HG03108 (cell line): ENCODE measurements around the gene EED.

ENCODE experiments used
- ATAC-seq: cut with Tn5 transposase; IDR thresholded peaks from one replicate; pipeline ENCODE4 v1.9.1; 2021; ENCODE audit warnings: moderate library complexity; ENCODE audit not compliant: unreplicated experiment

The EED gene

DNA sequence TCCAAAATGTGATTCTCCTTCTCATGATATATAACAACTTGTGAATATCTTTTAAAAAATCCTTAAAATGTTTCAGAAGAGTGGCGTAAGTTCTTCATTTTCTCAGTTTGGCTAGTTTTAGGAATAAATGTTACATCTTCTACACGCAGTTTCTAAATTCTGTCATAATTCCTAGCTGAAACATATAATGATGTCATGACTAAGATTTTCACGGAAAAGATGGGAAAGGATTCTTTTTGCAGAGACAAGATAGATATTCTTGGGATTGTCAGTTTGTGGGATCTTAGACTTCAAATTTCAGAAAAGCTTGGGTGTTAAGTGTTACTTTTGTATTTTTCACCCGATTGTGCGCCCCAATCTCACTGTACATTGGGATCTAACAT is 1.7 kb downstream of the EED start:
- ATAC-seq: no peak

DNA sequence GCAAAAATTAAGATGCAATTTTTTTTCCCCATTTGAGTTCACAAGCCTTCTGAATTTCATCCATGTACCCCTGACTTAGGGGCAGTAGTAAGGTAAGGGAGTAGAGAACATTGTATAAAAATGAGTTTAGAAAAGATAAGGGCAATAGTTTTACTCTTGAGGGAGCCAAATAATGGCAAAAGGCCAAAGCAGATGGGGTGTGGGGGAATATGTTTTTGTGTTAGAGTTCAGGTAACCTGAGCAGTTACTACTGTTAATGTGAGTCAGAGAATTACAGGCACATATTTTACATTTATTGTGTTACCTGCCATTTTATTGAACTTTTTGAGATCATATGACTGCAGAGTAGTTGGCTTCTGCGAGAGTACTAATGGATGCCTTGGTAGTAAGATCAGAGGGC is 3.1 kb downstream of the EED start:
- ATAC-seq: no peak

DNA sequence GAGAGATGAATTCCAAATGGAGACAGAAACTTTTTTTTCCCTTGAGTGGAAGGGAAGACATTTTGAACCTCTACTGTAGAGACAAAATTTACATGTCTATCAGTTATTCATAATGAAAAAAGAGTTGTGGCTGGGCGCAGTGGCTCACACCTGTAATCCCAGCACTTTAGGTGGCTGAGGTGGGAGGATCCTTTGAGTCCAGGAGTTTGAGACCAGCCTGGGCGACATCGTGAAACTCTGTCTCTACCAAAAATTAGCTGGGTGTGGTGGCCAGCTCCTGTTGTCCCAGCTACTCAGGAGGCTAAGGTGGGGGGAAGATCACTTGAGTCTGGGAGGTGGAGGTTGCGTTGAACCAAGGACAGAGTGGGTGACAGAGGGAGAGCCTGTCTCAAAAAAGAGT is 4.1 kb downstream of the EED start:
- ATAC-seq: no peak

DNA sequence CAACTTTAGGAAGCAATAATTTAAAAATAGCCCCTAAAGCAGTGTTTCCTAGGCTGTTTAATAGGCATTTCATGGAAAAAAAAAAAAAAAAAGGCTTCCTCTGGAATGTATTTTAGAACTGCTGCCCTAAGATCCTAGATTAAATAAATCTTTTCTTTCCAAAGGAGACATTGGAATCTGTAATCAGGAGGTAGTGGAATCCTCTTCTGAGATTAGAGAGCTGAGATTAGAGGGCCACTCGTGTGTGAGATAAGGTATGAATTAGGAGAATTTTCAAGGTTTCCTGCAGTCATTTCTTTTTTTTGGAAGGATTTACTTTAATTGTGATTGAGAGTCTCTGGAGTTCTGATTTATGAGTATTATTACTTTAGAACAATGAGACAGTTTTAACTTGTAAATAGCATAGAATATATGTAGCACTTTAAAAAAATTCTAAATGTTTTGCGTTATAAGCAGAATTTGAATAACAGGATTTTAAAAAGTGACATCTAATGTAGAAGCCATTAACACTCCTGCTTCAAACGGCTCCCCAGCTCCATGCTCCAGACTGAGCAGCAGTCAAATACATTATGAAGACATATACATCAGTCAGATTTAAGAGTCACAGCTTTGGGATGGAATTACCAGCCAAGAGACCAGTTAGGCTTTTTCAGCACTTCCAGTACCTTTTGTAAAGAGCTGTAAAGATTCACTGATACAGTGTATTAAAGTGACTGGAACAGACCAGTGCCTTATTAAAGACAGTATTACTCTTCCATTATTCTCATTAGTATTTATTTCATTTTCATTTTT is 5.0 kb downstream of the EED start:
- no peak for ATAC-seq

DNA sequence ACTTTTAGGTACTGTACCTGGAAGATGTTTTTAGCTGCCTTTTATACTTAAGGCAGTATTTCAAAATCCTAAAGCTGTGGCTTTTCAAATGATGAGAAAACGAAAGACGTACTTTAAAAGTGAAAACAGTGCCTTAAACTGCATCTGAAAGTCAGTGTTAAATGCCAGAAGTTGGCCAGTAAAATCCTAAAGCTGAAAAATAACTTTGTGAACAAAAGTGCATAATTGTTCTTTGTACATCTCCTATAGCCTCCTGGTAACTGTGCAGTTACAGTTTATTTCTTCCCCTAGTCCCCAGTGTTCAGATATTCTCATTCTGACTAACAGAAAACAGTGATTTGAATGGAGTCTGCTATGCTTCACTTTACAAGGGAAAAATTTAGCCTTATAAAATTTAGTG is 6.8 kb downstream of the EED start:
- peak; percentile 28 for ATAC-seq

DNA sequence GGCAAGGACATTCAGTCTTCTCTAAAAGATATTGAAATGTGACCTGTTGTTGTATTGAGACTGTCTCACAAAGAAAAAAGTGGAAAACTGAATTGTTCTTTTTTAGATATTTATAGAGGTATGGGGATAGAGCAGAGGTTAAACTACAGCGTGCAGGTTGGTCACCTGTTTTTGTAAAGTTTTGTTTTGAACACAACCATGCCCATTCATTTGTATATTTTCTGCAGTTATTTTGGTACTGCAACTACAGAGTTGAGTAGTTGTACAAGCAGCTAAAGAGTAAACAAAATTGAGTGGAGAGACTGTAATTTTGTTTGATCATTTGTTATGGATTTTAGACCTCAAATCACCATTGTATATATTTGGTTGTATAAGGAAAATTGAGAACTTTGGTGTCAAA is 11.3 kb downstream of the EED start:
- peak; percentile 89 for ATAC-seq

DNA sequence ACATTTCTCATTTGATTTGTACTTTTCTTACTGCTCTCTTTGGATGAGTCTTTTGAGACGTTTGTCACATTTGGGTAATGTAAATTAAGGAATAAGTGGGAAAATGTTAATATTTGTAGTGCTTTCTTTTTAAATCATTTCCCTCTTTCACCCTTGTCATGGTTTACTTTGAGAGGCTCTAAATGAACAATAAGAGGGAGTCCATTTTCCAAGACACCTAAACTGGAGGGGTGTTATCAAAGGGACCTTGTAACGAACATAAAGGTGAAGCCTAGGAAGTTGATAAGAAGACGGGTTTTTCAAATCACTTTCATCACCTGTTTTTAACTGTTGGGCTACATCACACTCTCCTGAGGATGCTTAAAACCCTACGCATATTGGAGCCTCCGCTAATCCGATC is 12.1 kb downstream of the EED start:
- ATAC-seq: no peak

DNA sequence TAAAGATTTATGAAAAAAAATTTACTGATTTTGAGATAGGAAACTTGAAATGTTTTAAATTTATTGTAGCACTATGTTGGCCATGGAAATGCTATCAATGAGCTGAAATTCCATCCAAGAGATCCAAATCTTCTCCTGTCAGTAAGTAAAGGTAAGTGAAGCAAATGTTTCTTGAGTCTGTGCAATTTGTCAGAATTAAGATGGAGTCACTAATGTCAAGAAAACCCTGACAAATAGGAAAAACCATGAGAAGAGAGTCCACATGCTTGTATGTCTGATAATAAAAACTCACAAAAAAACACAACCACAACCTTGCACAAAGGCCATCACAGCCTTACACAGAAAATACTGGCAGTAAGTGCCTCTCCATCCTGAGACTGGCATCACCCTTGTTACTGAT is 12.9 kb downstream of the EED start:
- no peak for ATAC-seq

DNA sequence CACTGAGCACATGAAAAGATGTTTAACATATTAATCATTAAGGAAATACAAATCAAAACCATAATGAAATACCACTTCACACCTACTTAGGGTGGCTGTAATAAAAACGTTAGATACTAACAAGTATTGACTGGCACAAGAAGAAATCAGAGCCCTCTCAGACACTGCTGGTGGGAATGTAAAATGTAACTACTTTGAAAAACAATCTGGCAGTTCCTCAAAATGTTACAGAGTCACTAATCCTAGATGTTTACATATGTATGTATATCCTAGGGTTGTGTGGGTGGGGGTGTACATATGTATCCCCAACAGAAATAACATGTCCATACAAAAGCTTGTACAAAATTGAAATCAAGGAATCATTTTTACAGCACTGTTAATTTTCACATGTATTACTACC is 15.2 kb downstream of the EED start:
- no peak for ATAC-seq

DNA sequence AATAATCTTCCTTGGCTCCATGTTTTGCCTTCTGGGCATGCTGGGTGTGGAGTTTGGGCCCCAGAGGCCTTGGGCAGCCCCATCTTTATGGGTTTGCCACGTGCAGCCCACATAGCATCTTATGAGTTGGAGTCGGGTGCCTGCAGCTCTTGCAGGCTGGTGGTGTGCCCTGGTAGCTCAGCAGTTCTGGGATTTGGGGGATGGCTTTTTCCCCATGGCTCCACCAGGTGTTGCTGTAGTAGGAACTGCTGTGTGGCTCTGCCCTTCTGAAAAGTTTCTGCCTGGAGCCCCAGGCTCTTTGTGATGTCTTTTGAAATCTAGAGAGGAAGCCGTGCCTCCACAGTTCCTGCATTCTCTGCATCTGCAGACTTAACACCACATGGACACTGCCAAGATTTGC is 16.8 kb downstream of the EED start:
- no peak for ATAC-seq

DNA sequence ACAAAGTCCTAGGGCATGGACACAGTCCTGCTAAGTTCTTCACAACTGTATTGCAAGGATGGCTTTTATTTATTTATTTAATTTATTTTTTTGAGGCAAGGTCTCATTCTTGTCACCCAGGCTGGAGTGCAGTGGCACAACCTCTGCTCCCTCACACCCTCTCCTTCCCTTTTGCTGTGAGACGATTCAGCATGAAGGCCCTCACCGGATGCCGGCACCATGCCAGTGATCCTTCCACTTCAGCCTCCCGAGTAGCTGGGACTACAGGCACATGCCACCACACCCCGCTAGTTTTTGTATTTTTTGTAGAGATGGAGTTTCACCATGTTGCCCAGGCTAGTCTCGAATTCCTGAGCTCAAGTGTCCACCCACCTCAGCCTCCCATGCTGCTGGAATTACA is 17.8 kb downstream of the EED start:
- ATAC-seq: no peak

DNA sequence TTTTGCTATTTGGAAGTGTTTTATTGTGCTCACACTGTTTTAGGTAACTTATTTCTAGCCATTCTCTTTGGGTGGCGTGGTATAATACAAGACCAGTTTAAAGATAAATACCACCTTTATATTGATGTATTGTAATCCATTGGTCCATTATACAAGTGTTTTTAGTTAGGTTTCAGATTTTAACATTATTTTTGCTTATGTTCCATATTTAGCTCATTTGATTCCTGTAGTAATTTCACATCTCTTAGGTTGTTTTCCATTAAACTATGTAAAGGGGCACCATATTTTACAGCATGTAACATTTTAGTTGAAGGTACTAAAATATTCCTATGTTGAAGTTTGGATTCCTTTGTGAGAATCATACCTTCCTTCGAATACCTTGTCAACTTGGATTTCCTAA is 20.1 kb downstream of the EED start:
- no peak for ATAC-seq

DNA sequence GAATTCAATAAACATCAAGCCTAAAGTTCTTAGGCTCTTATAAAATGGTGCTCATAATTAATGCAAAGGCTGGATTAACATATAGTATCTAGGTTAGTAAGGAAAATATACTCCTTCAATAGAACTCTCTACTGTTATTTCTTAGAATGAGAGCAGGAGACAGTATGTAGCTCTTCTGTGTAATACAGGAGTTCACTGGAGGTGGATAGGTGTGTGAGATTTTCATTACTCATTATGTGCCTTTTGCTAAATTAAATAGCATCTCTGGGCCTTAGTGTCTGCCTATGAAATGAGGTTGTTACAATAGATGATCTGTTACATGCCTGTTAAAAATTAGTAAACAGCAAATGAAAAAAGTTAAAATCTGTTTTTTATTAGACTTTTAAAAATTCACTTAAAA is 20.6 kb downstream of the EED start:
- no peak for ATAC-seq

DNA sequence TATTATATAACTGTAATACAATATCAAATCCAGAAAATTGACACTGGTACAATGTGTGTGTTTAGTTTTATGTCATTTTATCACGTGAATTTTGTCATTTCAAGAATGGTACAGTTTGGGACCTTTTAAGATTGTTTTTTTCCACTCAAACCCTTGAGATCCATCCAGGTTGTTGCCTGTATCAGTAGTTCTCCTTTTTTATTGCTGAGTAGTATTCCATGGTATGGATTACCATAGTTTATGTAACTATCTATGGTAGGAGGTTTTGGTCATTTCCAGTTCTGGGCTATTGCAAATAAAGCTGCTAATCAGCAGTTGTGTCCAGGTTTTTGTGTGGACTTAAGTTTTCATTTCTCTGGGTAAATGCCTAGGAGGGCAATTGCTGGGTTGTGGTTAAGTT is 25.1 kb downstream of the EED start:
- no peak for ATAC-seq

DNA sequence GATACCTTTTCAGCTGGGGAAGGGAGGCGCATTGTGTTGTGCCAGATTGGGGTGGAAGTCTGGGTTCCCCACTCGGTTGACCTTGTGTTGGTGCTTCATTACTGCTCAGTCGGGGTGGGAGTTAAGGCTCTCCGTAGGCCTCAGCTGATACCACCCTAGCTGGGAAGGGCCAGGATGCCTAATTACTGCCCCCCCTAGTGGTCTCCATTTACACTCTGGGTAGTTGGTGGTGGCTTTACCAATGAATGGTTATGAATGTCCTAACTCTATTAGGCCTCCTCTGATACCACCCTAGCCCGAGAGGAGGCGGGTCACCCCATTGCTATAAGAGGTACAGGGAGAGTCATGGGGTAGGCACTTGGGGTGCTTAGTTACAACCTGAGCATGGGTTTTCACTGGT is 29.9 kb downstream of the EED start:
- ATAC-seq: no peak

DNA sequence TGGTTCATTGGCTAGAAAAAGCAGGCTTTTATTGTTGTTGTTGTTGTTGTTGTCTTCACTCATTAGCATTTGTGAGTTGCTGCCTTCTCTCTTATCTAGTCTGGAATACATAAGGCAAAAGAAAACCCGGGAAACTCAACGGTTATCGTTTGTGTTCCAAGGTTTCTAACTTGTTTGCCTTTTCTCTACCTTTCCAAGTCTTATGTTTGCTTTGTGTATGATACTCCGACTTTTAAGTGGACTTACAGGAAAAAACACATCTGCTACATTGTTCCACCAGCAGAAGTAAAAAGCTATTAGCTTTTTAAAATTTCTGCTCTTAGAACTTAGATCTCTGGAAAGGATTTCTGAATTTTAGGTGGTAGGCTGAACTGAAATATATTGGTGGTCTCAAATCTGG is 30.4 kb downstream of the EED start:
- ATAC-seq: no peak

DNA sequence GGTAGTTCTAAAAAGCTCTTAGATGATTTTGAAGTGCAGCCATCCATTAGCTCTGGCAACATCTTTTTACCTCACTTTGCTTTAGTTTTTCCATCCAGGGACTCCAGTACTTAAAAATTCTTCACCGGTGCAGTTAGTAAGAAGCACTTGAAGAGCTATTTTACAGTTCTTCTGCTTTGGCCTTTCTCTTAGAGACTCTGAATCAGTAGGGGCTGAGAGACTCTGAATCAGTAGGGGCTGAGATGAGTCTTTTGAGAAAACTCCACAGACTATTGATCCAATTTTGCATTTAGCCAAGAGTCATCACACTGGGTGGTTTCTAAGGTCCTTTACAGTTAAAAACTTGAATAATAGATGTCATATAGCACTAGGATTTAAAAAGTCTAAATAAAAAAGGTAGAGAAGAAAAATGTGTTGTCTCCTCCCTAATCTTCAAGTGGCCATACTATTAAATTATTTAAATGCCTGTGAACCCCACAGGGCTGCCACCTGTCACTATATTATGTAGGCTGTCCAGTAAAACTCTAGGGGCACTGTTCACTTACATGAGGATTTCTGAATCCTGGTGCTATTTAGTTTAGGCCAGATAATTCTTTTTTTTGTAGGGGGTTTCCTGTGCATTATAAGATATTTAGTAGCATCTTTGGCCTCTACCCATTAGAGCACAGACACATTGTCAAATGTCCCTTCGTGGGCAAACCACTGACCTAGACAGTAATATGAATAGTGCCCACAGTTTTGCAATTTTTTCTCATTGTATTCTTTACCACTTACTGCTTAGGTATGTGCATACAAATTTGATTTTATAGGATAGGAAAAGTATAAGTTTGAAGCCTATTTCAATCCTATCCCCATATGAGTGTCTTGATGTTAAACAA is 31.2 kb downstream of the EED start:
- ATAC-seq: no peak

DNA sequence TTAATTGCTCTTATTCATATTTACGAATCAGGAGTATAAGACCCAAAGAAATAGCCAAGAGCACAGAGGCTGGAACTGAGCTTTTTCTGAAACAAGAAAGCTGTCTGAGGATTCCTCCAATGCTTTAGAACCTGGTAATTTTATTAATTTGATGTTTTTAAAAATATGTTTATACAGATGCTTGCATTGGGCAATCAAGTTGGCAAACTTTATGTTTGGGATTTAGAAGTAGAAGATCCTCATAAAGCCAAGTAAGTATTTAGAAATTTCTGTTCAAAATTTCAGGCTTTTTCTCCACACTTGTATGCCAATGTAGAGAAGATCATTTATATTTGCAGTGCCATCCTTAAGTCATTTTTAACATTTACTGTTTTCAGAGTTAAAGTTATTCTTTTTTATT is 33.2 kb downstream of the EED start:
- no peak for ATAC-seq

DNA sequence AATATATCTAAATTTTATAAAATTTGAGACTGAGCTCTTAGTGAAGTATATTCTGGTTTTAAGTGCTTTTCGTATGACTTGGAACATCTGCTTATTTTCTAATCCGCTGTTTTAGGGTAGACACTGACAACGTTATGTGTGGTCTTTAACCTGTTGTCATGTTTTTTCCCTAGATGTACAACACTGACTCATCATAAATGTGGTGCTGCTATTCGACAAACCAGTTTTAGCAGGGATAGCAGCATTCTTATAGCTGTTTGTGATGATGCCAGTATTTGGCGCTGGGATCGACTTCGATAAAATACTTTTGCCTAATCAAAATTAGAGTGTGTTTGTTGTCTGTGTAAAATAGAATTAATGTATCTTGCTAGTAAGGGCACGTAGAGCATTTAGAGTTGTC is 33.7 kb downstream of the EED start:
- ATAC-seq: no peak

DNA sequence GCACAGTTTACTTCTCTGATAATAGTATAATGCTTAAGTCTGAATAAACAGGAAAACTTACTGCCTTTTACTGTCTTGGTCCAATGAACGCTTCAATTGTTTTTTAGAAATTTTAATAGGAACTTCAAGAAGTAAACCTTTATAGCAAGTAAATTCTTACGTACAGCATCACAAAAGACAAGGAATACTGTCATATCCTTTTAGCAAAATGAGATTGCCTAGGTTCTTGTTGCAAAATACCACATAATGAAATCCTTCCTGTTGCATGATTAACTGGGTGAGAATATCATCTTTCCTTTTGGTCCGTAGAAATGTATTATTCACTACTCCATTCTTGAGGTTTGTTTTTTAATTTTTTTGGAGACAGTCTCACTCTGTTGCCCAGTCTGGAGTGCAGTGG is 35.2 kb downstream of the EED start:
- ATAC-seq: no peak

DNA sequence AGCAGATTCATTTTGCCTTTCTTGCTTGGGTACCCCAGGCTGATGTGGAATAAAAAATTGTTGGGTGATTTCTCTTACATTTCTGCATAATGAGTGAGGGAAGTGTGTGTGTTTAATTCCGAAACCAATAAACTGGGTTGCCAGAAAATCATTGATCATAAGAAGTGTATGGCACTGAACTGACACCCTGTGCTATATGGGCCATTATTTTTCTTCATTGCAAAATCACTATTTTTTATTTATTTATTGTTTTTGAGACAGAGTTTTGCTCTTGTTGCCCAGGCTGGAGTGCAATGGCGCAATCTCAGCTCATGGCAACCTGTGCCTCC is 42.9 kb downstream of the EED start:
- no peak for ATAC-seq

DNA sequence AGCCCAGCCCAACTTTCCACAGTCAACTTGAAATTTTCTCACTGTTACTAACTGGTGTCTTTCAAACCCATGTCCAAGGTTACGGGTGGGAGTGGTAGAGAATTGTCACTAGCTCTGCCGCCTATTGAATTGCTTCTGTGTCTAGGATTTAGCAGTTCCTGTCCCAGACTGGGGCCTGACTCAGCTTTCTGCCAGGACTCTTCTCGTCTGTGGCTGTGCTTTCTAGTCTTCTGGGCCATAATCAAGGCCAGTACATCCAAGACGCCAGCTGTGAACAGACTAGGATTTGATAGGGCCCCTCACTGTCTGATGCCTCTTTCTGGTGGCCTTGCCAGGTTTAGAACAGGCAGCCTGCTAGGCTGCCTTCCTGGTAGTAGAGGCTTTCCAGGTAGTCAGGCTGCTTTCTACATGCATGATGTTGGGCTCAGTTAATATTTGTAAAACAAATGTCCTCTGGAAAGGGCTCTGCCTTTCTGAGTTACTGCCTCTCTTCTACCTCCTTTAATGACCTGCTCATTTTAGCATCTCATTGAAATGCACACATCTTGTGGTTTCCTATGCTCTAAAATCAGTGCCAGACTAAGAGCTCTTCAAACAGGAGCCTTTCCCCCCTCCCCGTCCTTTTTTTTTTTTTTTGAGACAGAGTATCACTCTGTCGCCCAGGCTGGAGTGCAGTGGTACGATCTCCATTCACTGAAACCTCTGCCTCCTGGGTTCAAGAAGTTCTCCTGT is 44.4 kb downstream of the EED start:
- ATAC-seq: no peak
